Measurements from ENCODE around the gene SHC2.

Gene SHC2

DNA sequence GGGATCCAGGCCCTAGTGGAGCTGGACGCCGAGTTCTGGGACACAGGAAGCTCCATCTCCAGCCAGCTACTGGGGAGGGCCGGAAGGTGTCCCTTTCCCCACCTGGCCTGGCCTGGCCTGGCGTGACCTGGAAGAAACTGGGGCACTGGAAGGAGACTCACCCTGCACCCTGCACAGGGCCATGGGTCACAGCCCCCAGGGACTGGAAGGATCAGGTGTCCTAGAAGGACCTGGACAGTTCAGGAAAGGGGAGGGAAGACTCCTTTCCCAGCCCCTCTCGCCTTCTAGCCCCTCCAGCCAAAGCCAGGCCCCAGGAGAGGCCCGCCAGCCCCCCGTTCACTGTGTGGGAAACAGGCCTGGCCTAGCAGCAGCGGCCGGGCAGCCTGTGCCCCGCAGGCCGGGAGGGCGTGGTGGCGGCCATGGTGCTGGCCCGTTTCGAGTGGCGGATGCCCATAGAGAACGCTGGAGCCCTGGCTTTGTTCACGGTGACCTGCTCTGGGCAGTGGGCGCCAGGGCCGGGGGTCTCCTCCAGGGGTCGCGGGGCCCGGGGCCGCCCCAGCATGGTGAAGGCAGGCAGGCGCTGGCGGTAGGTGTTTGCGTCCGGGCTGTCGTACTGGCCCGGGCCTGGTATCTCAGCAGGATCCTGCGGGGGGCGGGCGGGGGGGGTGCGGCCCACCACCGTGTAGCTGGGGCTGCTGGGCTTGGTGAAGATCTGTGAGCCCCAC lies 2.8 kb upstream of the SHC2 start:
- Histone ChIP-seq H3K27me3 (ENCODE audit: insufficient read depth, low read length) (peaks cover 21% of the 10 kb centered on the region), H3K27ac (ENCODE audit: low read depth, low read length) (no peak overlapping the region), H3K36me3 (ENCODE audit: insufficient read depth, low read length) (no peaks in the 10 kb centered on the region), H3K9me3 (ENCODE audit: insufficient read depth, low read depth, low read length) (no peaks in the 10 kb centered on the region), H3K9ac (ENCODE audit: low read depth, low read length) (no peak overlapping the region), H3K4me1 (ENCODE audit: insufficient read depth, low read length) (no peaks in the 10 kb centered on the region), H3K4me3 (ENCODE audit: low read length) (no peak overlapping the region)
- WGBS = 91% methylated on average over 35 of the region's 35 CpGs

DNA sequence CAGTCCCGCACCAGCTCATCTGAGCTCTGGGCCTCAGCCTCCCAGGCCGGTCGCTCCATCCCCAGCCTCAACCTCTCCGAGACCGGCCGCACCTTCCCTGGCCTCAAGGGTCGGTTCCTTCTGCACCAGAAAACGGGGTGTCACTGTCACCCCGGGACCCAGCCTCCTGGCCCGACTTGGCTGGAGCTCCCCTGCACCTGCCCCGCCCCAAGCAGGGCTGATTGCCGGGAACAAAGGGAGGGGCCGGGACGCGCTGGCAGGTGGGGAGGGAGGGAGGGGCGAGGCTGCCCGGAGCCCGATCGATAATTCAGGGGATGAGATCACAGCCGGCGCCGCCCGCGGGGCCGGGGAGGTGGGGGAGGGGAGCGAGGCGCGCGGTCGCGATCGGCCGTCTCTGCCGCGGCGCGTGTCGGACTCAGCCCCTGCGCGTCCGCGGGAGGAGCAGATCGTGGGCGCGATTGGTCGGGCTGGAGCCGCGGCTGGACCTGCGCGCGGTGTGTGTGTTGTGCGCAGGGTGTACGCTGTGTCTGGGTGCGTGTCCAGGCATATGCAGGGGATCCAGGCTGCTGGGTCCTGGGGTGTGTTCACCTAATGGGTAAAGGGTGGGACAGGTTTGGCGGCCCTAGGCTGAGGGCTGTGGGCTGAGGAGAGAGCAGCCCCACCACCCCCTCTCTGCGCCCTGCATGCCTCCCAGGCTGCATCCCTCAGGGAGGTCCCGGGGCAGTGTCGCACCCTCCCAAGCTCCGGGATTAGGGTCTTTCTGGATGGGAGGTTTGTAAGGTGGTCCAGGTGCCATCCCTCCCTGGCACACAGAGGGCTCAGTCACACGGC lies 1.1 kb upstream of the SHC2 start:
- peaks cover 21% of the 10 kb centered on the region for H3K27me3 ChIP-seq (ENCODE audit: insufficient read depth, low read length)
- H3K9me3 ChIP-seq (ENCODE audit: insufficient read depth, low read depth, low read length) = no peaks in the 10 kb centered on the region
- WGBS = 9% methylated on average over 60 of the region's 60 CpGs
- H3K36me3 ChIP-seq (ENCODE audit: insufficient read depth, low read length) = no peaks in the 10 kb centered on the region
- peak overlapping the region; percentile 58 for H3K4me3 ChIP-seq (ENCODE audit: low read length)
- H3K27ac ChIP-seq (ENCODE audit: low read depth, low read length) = no peak overlapping the region
- peak overlapping the region; percentile 58 for H3K9ac ChIP-seq (ENCODE audit: low read depth, low read length)
- no peaks in the 10 kb centered on the region for H3K4me1 ChIP-seq (ENCODE audit: insufficient read depth, low read length)

GRCh38 chr19:459724-460511 lies 915 bp downstream of the SHC2 start:
- H3K36me3 ChIP-seq (ENCODE audit: insufficient read depth, low read length) = no peaks in the 10 kb centered on the region
- H3K4me3 ChIP-seq (ENCODE audit: low read length) = peak overlapping the region; percentile 60
- H3K4me1 ChIP-seq (ENCODE audit: insufficient read depth, low read length) = no peaks in the 10 kb centered on the region
- H3K27me3 ChIP-seq (ENCODE audit: insufficient read depth, low read length) = peaks cover 21% of the 10 kb centered on the region
- 3% methylated on average over 50 of the region's 66 CpGs for WGBS
- H3K9me3 ChIP-seq (ENCODE audit: insufficient read depth, low read depth, low read length) = no peaks in the 10 kb centered on the region
- H3K9ac ChIP-seq (ENCODE audit: low read depth, low read length) = peak overlapping the region; percentile 59
- H3K27ac ChIP-seq (ENCODE audit: low read depth, low read length) = peak overlapping the region; percentile 60; the same call in 1 of the 2 replicates

DNA sequence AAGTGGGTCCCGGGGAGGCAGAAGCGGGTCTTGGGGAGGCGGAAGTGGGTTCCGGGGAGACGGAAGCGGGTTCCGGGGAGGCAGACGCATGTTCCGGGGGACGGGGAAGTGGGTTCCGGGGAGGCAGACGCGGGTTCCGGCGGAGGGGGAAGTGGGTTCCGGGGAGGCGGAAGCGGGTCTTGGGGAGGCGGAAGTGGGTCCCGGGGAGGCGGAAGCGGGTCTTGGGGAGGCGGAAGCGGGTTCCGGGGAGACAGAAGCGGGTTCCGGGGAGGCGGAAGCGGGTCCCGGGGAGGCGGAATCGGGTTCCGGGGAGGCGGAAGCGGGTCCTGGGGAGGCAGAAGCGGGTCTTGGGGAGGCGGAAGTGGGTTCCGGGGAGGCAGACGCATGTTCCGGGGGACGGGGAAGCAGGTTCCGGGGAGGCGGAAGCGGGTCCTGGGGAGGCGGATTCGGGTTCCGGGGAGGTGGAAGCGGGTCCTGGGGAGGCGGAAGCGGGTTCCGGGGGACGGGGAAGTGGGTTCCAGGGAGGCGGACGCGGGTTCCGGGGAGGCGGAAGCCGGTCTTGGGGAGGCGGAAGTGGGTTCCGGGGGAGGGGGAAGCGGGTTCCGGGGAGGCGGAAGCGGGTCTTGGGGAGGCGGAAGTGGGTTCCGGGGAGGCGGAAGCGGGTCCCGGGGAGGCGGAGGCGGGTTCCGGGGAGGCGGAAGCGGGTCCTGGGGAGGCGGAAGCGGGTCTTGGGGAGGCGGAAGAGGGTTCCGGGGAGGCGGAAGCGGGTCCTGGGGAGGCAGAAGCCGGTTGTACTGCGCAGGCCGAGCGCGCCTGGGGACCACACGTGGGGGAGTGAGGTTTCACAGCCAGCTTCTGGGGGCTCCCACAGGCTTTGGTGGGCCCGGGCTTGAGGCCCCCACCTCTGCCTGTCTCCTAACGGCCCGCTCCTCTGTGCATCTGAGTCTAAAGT lies 2.5 kb downstream of the SHC2 start:
- Histone ChIP-seq H3K4me1 (ENCODE audit: insufficient read depth, low read length) (no peaks in the 10 kb centered on the region), H3K9ac (ENCODE audit: low read depth, low read length) (no peak overlapping the region), H3K27me3 (ENCODE audit: insufficient read depth, low read length) (peaks cover 21% of the 10 kb centered on the region), H3K36me3 (ENCODE audit: insufficient read depth, low read length) (no peaks in the 10 kb centered on the region), H3K27ac (ENCODE audit: low read depth, low read length) (no peak overlapping the region), H3K4me3 (ENCODE audit: low read length) (no peak overlapping the region), H3K9me3 (ENCODE audit: insufficient read depth, low read depth, low read length) (no peaks in the 10 kb centered on the region)
- WGBS = 97% methylated on average over 89 of the region's 89 CpGs

DNA sequence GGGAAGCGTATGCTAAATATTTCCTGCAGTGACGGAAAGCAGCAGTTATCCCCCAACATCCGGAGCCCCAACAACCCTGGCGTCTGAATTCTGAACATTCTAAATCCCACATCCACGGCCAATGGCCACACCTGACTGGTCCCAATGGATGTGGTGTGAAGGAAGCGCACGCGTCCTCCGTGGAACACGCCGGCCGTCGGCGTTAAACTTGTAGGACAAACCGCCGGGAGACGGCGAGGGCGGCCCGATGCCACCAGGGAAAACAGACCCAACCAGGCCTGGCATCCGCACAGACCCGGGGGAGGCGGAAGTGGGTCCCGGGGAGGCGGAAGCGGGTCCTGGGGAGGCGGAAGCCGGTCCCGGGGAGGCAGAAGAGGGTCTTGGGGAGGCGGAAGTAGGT lies 3.2 kb downstream of the SHC2 start:
- Histone ChIP-seq H3K9me3 (ENCODE audit: insufficient read depth, low read depth, low read length) (no peaks in the 10 kb centered on the region), H3K4me1 (ENCODE audit: insufficient read depth, low read length) (no peaks in the 10 kb centered on the region), H3K4me3 (ENCODE audit: low read length) (no peak overlapping the region), H3K27me3 (ENCODE audit: insufficient read depth, low read length) (peaks cover 19% of the 10 kb centered on the region), H3K9ac (ENCODE audit: low read depth, low read length) (no peak overlapping the region), H3K27ac (ENCODE audit: low read depth, low read length) (no peak overlapping the region), H3K36me3 (ENCODE audit: insufficient read depth, low read length) (no peaks in the 10 kb centered on the region)
- WGBS = 94% methylated on average over 30 of the region's 30 CpGs

GRCh38 chr19:456547-457110 lies 4.2 kb downstream of the SHC2 start:
- Histone ChIP-seq H3K27me3 (ENCODE audit: insufficient read depth, low read length) (peaks cover 10% of the 10 kb centered on the region), H3K9ac (ENCODE audit: low read depth, low read length) (no peak overlapping the region), H3K9me3 (ENCODE audit: insufficient read depth, low read depth, low read length) (no peaks in the 10 kb centered on the region), H3K4me1 (ENCODE audit: insufficient read depth, low read length) (no peaks in the 10 kb centered on the region), H3K27ac (ENCODE audit: low read depth, low read length) (no peak overlapping the region), H3K4me3 (ENCODE audit: low read length) (no peak overlapping the region), H3K36me3 (ENCODE audit: insufficient read depth, low read length) (no peaks in the 10 kb centered on the region)
- WGBS = 88% methylated on average over 18 of the region's 18 CpGs

GRCh38 chr19:455851-456546 lies 4.8 kb downstream of the SHC2 start:
- H3K4me3 ChIP-seq (ENCODE audit: low read length) = no peak overlapping the region
- peaks cover 4% of the 10 kb centered on the region for H3K9me3 ChIP-seq (ENCODE audit: insufficient read depth, low read depth, low read length)
- no peak overlapping the region for H3K9ac ChIP-seq (ENCODE audit: low read depth, low read length)
- H3K36me3 ChIP-seq (ENCODE audit: insufficient read depth, low read length) = no peaks in the 10 kb centered on the region
- H3K27ac ChIP-seq (ENCODE audit: low read depth, low read length) = no peak overlapping the region
- H3K27me3 ChIP-seq (ENCODE audit: insufficient read depth, low read length) = peaks cover 5% of the 10 kb centered on the region; the same call in 1 of the 2 replicates
- WGBS = 94% methylated on average over 31 of the region's 31 CpGs
- no peaks in the 10 kb centered on the region for H3K4me1 ChIP-seq (ENCODE audit: insufficient read depth, low read length)

DNA sequence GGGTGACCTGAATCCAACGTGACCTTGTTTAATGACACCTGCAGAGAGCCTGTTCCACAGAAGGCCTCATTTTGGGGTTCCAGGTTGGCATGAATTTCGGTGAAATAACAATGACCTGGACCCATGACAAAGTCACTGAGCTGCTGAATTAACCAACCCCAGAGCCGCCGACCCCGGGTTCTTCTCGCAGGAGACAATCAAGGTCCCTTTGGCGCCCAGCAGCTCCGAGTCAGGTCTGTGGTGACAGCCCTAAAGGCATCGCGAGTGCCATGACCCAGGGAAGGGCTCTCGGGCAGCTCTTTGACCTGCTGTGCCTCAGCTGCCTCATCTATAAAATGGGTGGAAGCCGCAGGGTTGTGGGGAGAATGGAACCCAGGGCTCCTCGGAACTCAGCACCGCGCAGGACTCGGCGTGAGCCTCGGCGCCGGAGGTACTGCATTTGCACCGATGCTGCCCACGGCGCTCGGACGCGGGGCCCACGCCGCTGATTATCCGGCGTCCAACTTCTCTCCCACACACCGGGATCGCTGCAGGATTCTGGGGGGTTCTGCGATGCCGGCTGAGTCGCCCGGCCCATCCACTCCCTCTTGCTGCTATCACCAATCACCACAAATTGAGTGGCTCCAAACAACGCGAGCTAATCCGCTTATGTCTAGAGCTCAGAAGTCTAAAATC lies 5.7 kb downstream of the SHC2 start:
- Histone ChIP-seq H3K27me3 (ENCODE audit: insufficient read depth, low read length) (0 out of 2 replicates have a peak, but pooled peaks cover 4% of the 10 kb centered on the region), H3K9me3 (ENCODE audit: insufficient read depth, low read depth, low read length) (peaks cover 5% of the 10 kb centered on the region), H3K9ac (ENCODE audit: low read depth, low read length) (no peak overlapping the region), H3K4me1 (ENCODE audit: insufficient read depth, low read length) (no peaks in the 10 kb centered on the region), H3K4me3 (ENCODE audit: low read length) (no peak overlapping the region), H3K27ac (ENCODE audit: low read depth, low read length) (no peak overlapping the region), H3K36me3 (ENCODE audit: insufficient read depth, low read length) (no peaks in the 10 kb centered on the region)
- 95% methylated on average over 39 of the region's 39 CpGs for WGBS

DNA sequence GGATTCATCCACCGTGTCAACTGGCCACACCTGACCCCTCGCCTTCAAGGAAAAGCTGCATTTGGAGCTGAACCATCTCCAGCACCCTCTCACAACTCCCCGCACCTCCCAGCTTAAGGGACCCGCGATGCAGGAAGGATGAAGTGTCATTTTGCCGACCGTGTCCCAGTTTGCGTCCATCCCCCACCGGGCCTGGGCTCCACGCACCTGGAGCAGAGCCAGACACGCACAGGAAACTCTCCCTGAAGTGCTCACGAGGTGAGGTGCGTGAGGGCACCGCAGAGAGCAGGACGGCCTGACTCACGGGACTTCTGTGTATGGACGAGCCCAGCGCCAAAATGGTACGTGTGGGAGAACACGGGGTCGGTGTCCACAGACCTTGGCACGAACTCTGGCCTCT lies 7.2 kb downstream of the SHC2 start:
- no peak overlapping the region for H3K9ac ChIP-seq (ENCODE audit: low read depth, low read length)
- H3K4me3 ChIP-seq (ENCODE audit: low read length) = no peak overlapping the region
- H3K27me3 ChIP-seq (ENCODE audit: insufficient read depth, low read length) = no peaks in the 10 kb centered on the region
- no peaks in the 10 kb centered on the region for H3K4me1 ChIP-seq (ENCODE audit: insufficient read depth, low read length)
- no peaks in the 10 kb centered on the region for H3K36me3 ChIP-seq (ENCODE audit: insufficient read depth, low read length)
- 95% methylated on average over 22 of the region's 22 CpGs for WGBS
- H3K27ac ChIP-seq (ENCODE audit: low read depth, low read length) = no peak overlapping the region
- peaks cover 5% of the 10 kb centered on the region for H3K9me3 ChIP-seq (ENCODE audit: insufficient read depth, low read depth, low read length)
